GM21723 (cell line): ENCODE results near the gene CYP2E1.
A peak's percentile ranks its signal among the peaks of the same experiment; 100 is the strongest.
"Not testable (repeated sequence)": the region's sequence is repeated elsewhere in the genome, so short reads cannot be mapped to it uniquely, and the experiment has no call there.

Source experiments
- ATAC-seq: cut with Tn5 transposase; IDR thresholded peaks from one replicate; pipeline ENCODE4 v1.9.1; 2021; ENCODE audit warnings: mild to moderate bottlenecking, moderate library complexity; ENCODE audit not compliant: unreplicated experiment

CYP2E1 gene

GRCh38 chr10:133528296-133528844 lies 1.2 kb downstream of the CYP2E1 start:
- ATAC-seq, result no peak

- ATAC-seq, result no peak
Observed at GRCh38 chr10:133528845-133529575, 1.8 kb downstream of the CYP2E1 start.

GRCh38 chr10:133529576-133529946 lies 2.4 kb downstream of the CYP2E1 start:
- no peak for ATAC-seq

- no peak for ATAC-seq
Observed at GRCh38 chr10:133530506-133530905, 3.3 kb downstream of the CYP2E1 start.

GRCh38 chr10:133532871-133533270 lies 5.7 kb downstream of the CYP2E1 start:
- no peak for ATAC-seq

- no peak for ATAC-seq
Observed at GRCh38 chr10:133534417-133534816, 7.3 kb downstream of the CYP2E1 start.

GRCh38 chr10:133536198-133536597 lies 9.0 kb downstream of the CYP2E1 start:
- no peak for ATAC-seq

GRCh38 chr10:133537546-133538545 lies 10.7 kb downstream of the CYP2E1 start:
- ATAC-seq, result no peak

GRCh38 chr10:133541441-133541975 lies 14.3 kb downstream of the CYP2E1 start:
- not testable (repeated sequence) for ATAC-seq

GRCh38 chr10:133544506-133544905 lies 17.3 kb downstream of the CYP2E1 start:
- ATAC-seq, result no peak

- no peak for ATAC-seq
Observed at GRCh38 chr10:133554600-133554999, 27.4 kb downstream of the CYP2E1 start.

- no peak for ATAC-seq
Observed at GRCh38 chr10:133555521-133555920, 28.4 kb downstream of the CYP2E1 start.

GRCh38 chr10:133557381-133557780 lies 30.2 kb downstream of the CYP2E1 start:
- ATAC-seq, result no peak

- no peak for ATAC-seq
Observed at GRCh38 chr10:133559216-133559615, 32.1 kb downstream of the CYP2E1 start.

GRCh38 chr10:133564816-133565215 lies 37.7 kb downstream of the CYP2E1 start:
- no peak for ATAC-seq

GRCh38 chr10:133565441-133566294 lies 38.5 kb downstream of the CYP2E1 start, which contains the start of gene SYCE1:
Gene SYCE1, minus strand, starts transcription at chr10:133565583. Its CDS starts 54 bp downstream, at chr10:133565529.
- peak; percentile 81 for ATAC-seq

GRCh38 chr10:133567119-133567518 lies 40.0 kb downstream of the CYP2E1 start:
- no peak for ATAC-seq

- ATAC-seq, result no peak
Observed at GRCh38 chr10:133567609-133568286, 40.6 kb downstream of the CYP2E1 start.

GRCh38 chr10:133568287-133568614 lies 41.1 kb downstream of the CYP2E1 start:
- ATAC-seq, result no peak
